Mesenchymal stem cell (in vitro differentiated cells and primary cell): ENCODE data around the gene USP43.
A peak's percentile ranks its signal among the peaks of the same experiment; 100 is the strongest.

ENCODE experiments used
- DNase-seq: peaks from one replicate; pipeline ENCODE4 v3.0.0-alpha.2; 2013
- H2AFZ ChIP-seq: one replicate; pipeline ENCODE4 v1.6.1; 2013; ENCODE audit warnings: low read depth, mild to moderate bottlenecking, control low read depth, inconsistent platforms, low read length, moderate library complexity
- H2AK5ac ChIP-seq: 2 replicates; pipeline ENCODE4 v1.6.1; 2013; ENCODE audit warnings: low read length, moderate library complexity, mild to moderate bottlenecking, inconsistent platforms; ENCODE audit not compliant: severe bottlenecking
- H2BK120ac ChIP-seq: one replicate; pipeline ENCODE4 v1.6.1; 2013; ENCODE audit warnings: low read depth, mild to moderate bottlenecking, inconsistent platforms, low read length, moderate library complexity
- H2BK12ac ChIP-seq, 2 experiments: one replicate each; pipeline ENCODE4 v1.6.1; 2013; ENCODE audit warnings: inconsistent platforms in 2 of 2, low read length in 2 of 2, mild to moderate bottlenecking in 2 of 2, moderate library complexity in 2 of 2, control low read depth in 1 of 2
- H2BK15ac ChIP-seq: one replicate; pipeline ENCODE4 v1.6.1; 2013; ENCODE audit warnings: mild to moderate bottlenecking, low read depth, inconsistent platforms; ENCODE audit not compliant: poor library complexity, severe bottlenecking
- H2BK5ac ChIP-seq: 2 replicates; pipeline ENCODE4 v1.6.1; 2013; ENCODE audit warnings: low read depth, mild to moderate bottlenecking, low read length, control low read depth, inconsistent platforms; ENCODE audit not compliant: poor library complexity, severe bottlenecking
- H3K14ac ChIP-seq, 2 experiments: one replicate each; pipeline ENCODE4 v1.6.1; 2013; ENCODE audit warnings: inconsistent platforms in 2 of 2, low read length in 2 of 2, control low read depth in 1 of 2, mild to moderate bottlenecking in 1 of 2, moderate library complexity in 1 of 2
- H3K18ac ChIP-seq, 2 experiments: one replicate each; pipeline ENCODE4 v1.6.1; 2013; ENCODE audit warnings: inconsistent platforms in 2 of 2, low read length in 2 of 2, control low read depth in 1 of 2, low read depth in 1 of 2, mild to moderate bottlenecking in 1 of 2
- H3K23ac ChIP-seq, 2 experiments: one replicate each; pipeline ENCODE4 v1.6.1; 2013; ENCODE audit warnings: inconsistent platforms in 2 of 2, low read length in 2 of 2, mild to moderate bottlenecking in 2 of 2, moderate library complexity in 2 of 2, control low read depth in 1 of 2
- H3K27ac ChIP-seq: 2 replicates; pipeline ENCODE4 v1.5.1; 2013; ENCODE audit warnings: mild to moderate bottlenecking, moderate library complexity, low read length, control low read depth, inconsistent platforms; ENCODE audit not compliant: poor library complexity, severe bottlenecking
- H3K27me3 ChIP-seq, 2 experiments: 2 replicates each; pipeline versions ENCODE4 v1.6.1 to v1.7.0; 2013; ENCODE audit warnings: low read length in 2 of 2, mild to moderate bottlenecking in 2 of 2, moderate library complexity in 2 of 2, control low read depth in 1 of 2, inconsistent platforms in 1 of 2; ENCODE audit not compliant: control insufficient read depth in 1 of 2, insufficient read depth in 1 of 2
- H3K36me3 ChIP-seq, 2 experiments: 2 replicates each; pipeline versions ENCODE4 v1.6.1 to v1.7.0; 2013; ENCODE audit warnings: low read length in 2 of 2, control low read depth in 1 of 2, inconsistent platforms in 1 of 2, low read depth in 1 of 2, mild to moderate bottlenecking in 1 of 2; ENCODE audit not compliant: insufficient read depth in 2 of 2, control insufficient read depth in 1 of 2
- H3K4ac ChIP-seq, 2 experiments: one replicate each; pipeline ENCODE4 v1.6.1; 2013; ENCODE audit warnings: inconsistent platforms in 2 of 2, low read length in 2 of 2, mild to moderate bottlenecking in 2 of 2, moderate library complexity in 2 of 2, control low read depth in 1 of 2, low read depth in 1 of 2
- H3K4me1 ChIP-seq: 2 replicates; pipeline ENCODE4 v1.6.1; 2013; ENCODE audit warnings: low read depth, low read length, control low read depth; ENCODE audit not compliant: control insufficient read depth, insufficient read depth
- H3K4me2 ChIP-seq: 2 replicates; pipeline ENCODE4 v1.6.1; 2013; ENCODE audit warnings: low read length, mild to moderate bottlenecking, inconsistent platforms; ENCODE audit not compliant: poor library complexity, severe bottlenecking
- H3K4me3 ChIP-seq, 2 experiments: 2 replicates each; pipeline versions ENCODE4 v1.5.1 to v1.7.0; 2013; ENCODE audit warnings: low read length in 2 of 2, mild to moderate bottlenecking in 2 of 2, control low read depth in 1 of 2, low read depth in 1 of 2; ENCODE audit not compliant: insufficient read depth in 1 of 2
- H3K79me1 ChIP-seq: replicated peaks from 2 replicates; pipeline ENCODE4 v1.6.1; 2013; ENCODE audit warnings: mild to moderate bottlenecking, control low read depth, low read length, inconsistent platforms; ENCODE audit not compliant: poor library complexity, severe bottlenecking
- H3K9ac ChIP-seq: 2 replicates; pipeline ENCODE4 v1.7.0; 2013; ENCODE audit warnings: mild to moderate bottlenecking, low read length, moderate library complexity
- H3K9me3 ChIP-seq: 2 replicates; pipeline ENCODE4 v1.7.0; 2013; ENCODE audit warnings: mild to moderate bottlenecking, low read length; ENCODE audit not compliant: control insufficient read depth
- H4K8ac ChIP-seq: one replicate; pipeline ENCODE4 v1.6.1; 2013; ENCODE audit warnings: inconsistent platforms, mild to moderate bottlenecking, low read length, moderate library complexity
- H4K91ac ChIP-seq: one replicate; pipeline ENCODE4 v1.6.1; 2013; ENCODE audit warnings: mild to moderate bottlenecking, low read length, inconsistent platforms
- WGBS: methylation state at CpG from one replicate; pipeline ENCODE4 v1.1.7; 2013; ENCODE audit warnings: mixed read lengths; 5-methylcytosine and 5-hydroxymethylcytosine counted together

USP43 gene

DNA sequence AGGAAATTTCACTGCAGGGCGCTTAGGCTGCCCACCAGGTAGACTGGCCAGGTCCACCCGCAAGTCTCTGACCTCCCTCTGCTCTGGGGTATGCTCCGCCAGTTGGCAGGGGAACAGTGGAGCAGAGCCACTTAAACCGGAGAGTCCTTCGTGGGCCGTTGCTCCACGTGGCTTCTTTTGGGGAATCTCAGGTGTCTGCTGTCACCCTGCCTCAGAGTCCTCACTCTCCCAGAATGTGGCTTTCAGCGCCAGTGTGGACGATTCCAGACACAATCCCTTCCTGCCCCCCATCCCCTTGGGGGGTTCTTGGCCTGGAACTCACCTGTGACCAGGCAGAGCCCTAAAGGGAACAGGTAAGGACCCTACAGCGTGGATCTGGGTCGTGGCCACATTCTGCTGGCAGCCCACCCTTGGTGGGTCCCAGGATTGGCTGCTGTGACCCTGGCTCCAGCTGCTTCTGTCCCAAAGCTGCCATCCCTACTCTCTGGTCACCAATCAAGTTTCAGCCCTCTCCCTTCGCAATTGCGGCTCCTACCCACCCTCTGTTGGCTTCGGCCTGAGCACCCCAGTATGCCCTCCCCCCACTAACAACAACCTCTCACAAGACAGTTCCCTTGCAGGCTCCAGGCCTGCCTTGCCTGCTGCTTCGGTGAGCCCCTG lies 123.8 kb downstream of the USP43 start:
- Histone ChIP-seq H2AK5ac (no peak overlapping the region), H3K9me3 (no peaks in the 10 kb centered on the region), H3K4ac (no peak overlapping the region), H3K27ac (no peak overlapping the region), H4K8ac (no peak overlapping the region), H2BK15ac (no peak overlapping the region), H3K4me3 (no peak overlapping the region), H3K36me3 (no peaks in the 10 kb centered on the region), H2BK5ac (no peak overlapping the region), H3K4me2 (no peak overlapping the region), H3K18ac (no peak overlapping the region), H3K23ac (no peak overlapping the region), H3K14ac (no peak overlapping the region), H3K27me3 (peaks cover 36 to 38% of the 10 kb centered on the region in 2 experiments), H2BK120ac (no peak overlapping the region), H4K91ac (no peak overlapping the region), H3K4me1 (no peaks in the 10 kb centered on the region), H3K79me1 (no peaks in the 10 kb centered on the region), H2AFZ (no peak overlapping the region), H3K9ac (no peak overlapping the region), H2BK12ac (no peak overlapping the region)
- 90% methylated on average over 15 of the region's 15 CpGs for WGBS
- no peak for DNase-seq

DNA sequence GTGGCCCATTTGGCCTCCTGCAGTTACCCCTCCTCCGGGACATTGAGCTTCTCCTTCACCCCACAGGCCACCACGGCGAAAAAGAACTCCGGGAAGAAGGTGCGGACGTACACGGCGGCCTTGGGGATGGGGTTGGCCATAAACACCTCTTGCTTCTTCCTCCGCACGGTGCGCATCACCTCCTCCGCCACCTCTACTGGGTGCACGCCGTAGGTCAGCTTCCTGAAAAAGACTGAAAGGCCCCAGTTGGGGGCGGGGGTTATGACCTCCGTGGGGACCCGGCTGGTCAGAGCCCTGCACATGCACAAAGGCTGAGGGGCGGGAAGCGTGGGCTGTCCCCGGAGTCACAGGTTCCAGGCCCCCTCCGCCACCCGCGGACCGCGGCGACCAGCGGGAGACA lies 126.1 kb downstream of the USP43 start:
- Histone ChIP-seq H3K27me3 (peaks cover 13 to 19% of the 10 kb centered on the region in 2 experiments), H4K8ac (no peak overlapping the region), H3K79me1 (no peaks in the 10 kb centered on the region), H3K27ac (no peak overlapping the region), H2BK12ac (no peak overlapping the region), H3K23ac (no peak overlapping the region), H2AFZ (no peak overlapping the region), H3K9me3 (no peaks in the 10 kb centered on the region), H4K91ac (no peak overlapping the region), H3K4me2 (no peak overlapping the region), H3K9ac (no peak overlapping the region), H2BK120ac (no peak overlapping the region), H3K4me1 (no peaks in the 10 kb centered on the region), H2AK5ac (no peak overlapping the region), H3K14ac (no peak overlapping the region), H3K36me3 (no peaks in the 10 kb centered on the region), H3K18ac (no peak overlapping the region), H3K4ac (no peak overlapping the region), H2BK15ac (no peak overlapping the region), H2BK5ac (no peak overlapping the region), H3K4me3 (no peak overlapping the region)
- 94% methylated on average over 27 of the region's 27 CpGs for WGBS
- DNase-seq = no peak

DNA sequence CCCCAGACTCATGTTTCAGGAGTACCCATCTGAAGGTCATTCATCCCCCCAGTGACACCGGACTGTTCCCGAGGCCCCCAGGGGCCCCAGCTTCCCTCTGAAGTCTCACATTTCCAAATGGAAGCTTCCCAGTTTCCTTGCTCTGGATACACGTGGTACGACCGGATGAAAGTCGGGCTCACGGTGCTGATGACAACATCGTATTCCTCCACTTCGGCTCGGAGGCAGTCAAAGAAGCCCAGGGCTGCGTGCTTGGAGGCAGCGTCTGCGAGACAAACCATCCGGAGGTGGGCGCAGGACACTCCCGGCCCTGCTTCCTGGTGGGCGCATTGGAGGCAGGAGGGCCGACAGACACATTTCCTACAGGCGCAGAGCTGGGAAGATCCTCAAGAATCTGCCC lies 127.3 kb downstream of the USP43 start:
- H2BK12ac ChIP-seq = no peak overlapping the region
- no peak for DNase-seq
- H3K27ac ChIP-seq = no peak overlapping the region
- H3K4me1 ChIP-seq = no peaks in the 10 kb centered on the region
- WGBS = 93% methylated on average over 17 of the region's 19 CpGs
- no peak overlapping the region for H3K23ac ChIP-seq
- no peak overlapping the region for H2AK5ac ChIP-seq
- no peak overlapping the region for H3K9ac ChIP-seq
- no peak overlapping the region for H4K91ac ChIP-seq
- no peak overlapping the region for H2BK15ac ChIP-seq
- H2BK5ac ChIP-seq = no peak overlapping the region
- no peak overlapping the region for H3K4me2 ChIP-seq
- peak overlapping the region in 1 of 2 experiments; percentile 26 for H3K14ac ChIP-seq
- H3K18ac ChIP-seq = no peak overlapping the region
- H3K36me3 ChIP-seq = no peaks in the 10 kb centered on the region
- H3K79me1 ChIP-seq = no peaks in the 10 kb centered on the region
- no peak overlapping the region for H4K8ac ChIP-seq
- H2AFZ ChIP-seq = no peak overlapping the region
- no peak overlapping the region for H2BK120ac ChIP-seq
- peaks cover 5 to 9% of the 10 kb centered on the region in 2 experiments for H3K27me3 ChIP-seq
- H3K9me3 ChIP-seq = no peaks in the 10 kb centered on the region
- no peak overlapping the region for H3K4ac ChIP-seq
- no peak overlapping the region for H3K4me3 ChIP-seq

DNA sequence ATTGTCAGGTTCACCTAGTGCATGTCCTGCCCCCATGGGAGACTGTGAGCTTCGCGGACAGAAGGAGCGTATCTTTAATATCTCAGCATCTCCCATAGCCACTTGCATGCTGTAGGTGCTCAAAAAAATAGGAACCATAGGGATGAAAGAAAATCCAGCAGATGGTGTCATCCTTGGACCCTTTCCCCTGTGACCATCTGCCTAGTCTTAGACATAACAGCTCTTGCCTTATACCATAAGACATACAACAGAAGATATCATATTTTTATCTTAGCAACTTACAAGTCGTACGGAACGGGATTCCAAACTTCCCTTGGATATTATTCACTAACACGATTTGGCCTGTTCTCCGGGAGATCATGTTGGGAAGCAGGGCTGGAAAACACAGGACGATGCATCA lies 131.6 kb downstream of the USP43 start:
- Histone ChIP-seq H3K4ac (no peak overlapping the region), H2BK120ac (no peak overlapping the region), H3K27ac (no peak overlapping the region), H3K9me3 (no peaks in the 10 kb centered on the region), H2BK15ac (no peak overlapping the region), H3K14ac (no peak overlapping the region), H2BK5ac (no peak overlapping the region), H2AFZ (no peak overlapping the region), H2AK5ac (no peak overlapping the region), H2BK12ac (no peak overlapping the region), H3K23ac (no peak overlapping the region), H3K4me2 (no peak overlapping the region), H3K27me3 (peaks cover 5 to 17% of the 10 kb centered on the region in 2 experiments), H3K18ac (no peak overlapping the region), H4K8ac (no peak overlapping the region), H3K9ac (no peak overlapping the region), H3K4me3 (no peak overlapping the region), H3K4me1 (no peaks in the 10 kb centered on the region), H3K79me1 (no peaks in the 10 kb centered on the region), H4K91ac (no peak overlapping the region), H3K36me3 (no peaks in the 10 kb centered on the region)
- no peak for DNase-seq
- WGBS = 94% methylated on average over 8 of the region's 9 CpGs
